ENCODE results near the gene MALRD1.

DNA sequence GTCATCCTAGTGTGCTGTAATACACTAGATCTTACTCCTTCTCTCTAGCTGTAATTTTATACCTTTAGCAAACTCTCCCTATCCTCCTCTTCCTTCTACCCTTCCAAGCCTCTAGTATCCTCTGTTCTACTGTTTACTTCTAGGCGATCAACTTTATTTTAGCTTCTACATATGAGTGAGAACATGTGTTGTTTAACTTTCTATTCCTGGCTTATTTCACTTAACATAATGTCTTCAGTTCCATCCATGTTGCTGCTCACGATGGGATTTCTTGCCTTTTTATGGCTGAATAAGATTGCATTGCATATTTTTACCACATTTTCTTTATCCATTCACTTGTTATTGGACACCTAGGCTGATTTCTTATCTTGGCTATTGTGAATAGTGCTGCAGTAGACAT lies 318.6 kb downstream of the MALRD1 start:
- TF ChIP-seq CTCF (conservative IDR thresholded peaks at IDR 0.05 in 1 of 2, IDR thresholded peaks at IDR 0.05 in 1 of 2; ENCODE audit: extremely low read depth in 1 of 2, insufficient read depth in 1 of 2, low read depth in 1 of 2, low read length in 2 of 2) (no peak), EZH2 (IDR thresholded peaks at IDR 0.05; ENCODE audit: borderline replicate concordance, low read length) (no peak)
